ENCODE data around the gene JMY. TPM values are rescaled to one million over a fixed set of nuclear protein-coding genes. Genes with fewer than 3 reads are reported as not detected.

JMY gene
- total and polyA plus RNA-seq, 2 donors (not counting 3 experiments of a cell fraction or from before 2014, with no cell fraction given): 1.5 to 6.5 TPM

- Histone ChIP-seq H3K36me3 (ENCODE audit: control insufficient read depth in 2 of 2, extremely low read depth in 1 of 2, insufficient read depth in 2 of 2, low read length in 2 of 2) (no peaks in the 10 kb centered on the region), H3K79me2 (ENCODE audit: control insufficient read depth, insufficient read depth, low read length) (no peaks in the 10 kb centered on the region), H3K9ac (replicated peaks; ENCODE audit: extremely low read depth, insufficient read depth, low read length) (no peak overlapping the region), H3K4me1 (ENCODE audit: control insufficient read depth, extremely low read depth, insufficient read depth, low read length) (no peaks in the 10 kb centered on the region), H3K27ac (ENCODE audit: insufficient read depth, low read depth, low read length) (no peak overlapping the region), H3K27me3 (ENCODE audit: control insufficient read depth in 2 of 2, insufficient read depth in 2 of 2, low read length in 2 of 2) (no peaks in the 10 kb centered on the region), H3K4me2 (ENCODE audit: insufficient read depth, low read length) (no peak overlapping the region), H3K9me3 (replicated peaks; ENCODE audit: control insufficient read depth, insufficient read depth, low read length) (no peaks in the 10 kb centered on the region), H3K4me3 (replicated peaks in 1 of 3; ENCODE audit: insufficient read depth in 1 of 3, low read depth in 1 of 3, low read length in 3 of 3) (no peak overlapping the region), H4K20me1 (replicated peaks; ENCODE audit: control insufficient read depth, extremely low read depth, insufficient read depth, low read length) (no peaks in the 10 kb centered on the region), H3K9me1 (replicated peaks; ENCODE audit: control insufficient read depth, extremely low read depth, insufficient read depth, low read length) (no peaks in the 10 kb centered on the region), H2AFZ (ENCODE audit: low read depth, low read length) (no peak overlapping the region)
- DNase-seq (ENCODE audit: low read depth, low spot score): no peak
- BruUV-seq (replicated peaks): no TSS peak
- TF ChIP-seq POLR2AphosphoS5 (IDR thresholded peaks at IDR 0.05; ENCODE audit: insufficient read depth, low read depth, low read length): no peak
- dilution Hi-C loops (cut with MboI; ENCODE audit: extremely low pct_ligation_motif_present, low sequenced_read_pairs) (no loop called here), intact Hi-C loops (cut with micrococcal nuclease) (no loop called here)
- ChIA-PET POLR2A (no interaction called here), CTCF (interaction anchor here (1.5 kb wide), 1 partner anchor 18 kb away, joined by 3 read pairs; no protein-coding TSS in a partner anchor)
- FAIRE-seq: no peak
Measured at GRCh38 chr5:79357398-79357797, 121.5 kb downstream of the JMY start.

Small RNA genes within 50 kb of the gene (small RNA-seq; reads per million reads assigned to genes)
- gene AC016559.1 (ENCODE audit: insufficient read depth, insufficient read length, low read depth, low replicate concordance) (not detected), gene RF00425 (ENCODE audit: insufficient read depth, insufficient read length, low read depth, low replicate concordance) (not detected)

Other genes with a start within 250 kb of the JMY start
- not detected in 2 replicates for gene DMGDH, start 166.5 kb upstream of the JMY start, total RNA-seq
- gene DMGDH, start 166.5 kb upstream of the JMY start, polyA plus RNA-seq: 0.03 and 0.11 TPM in 2 replicates
- gene BHMT2, start 166.4 kb upstream of the JMY start, total RNA-seq: 0.71 and 0.76 TPM in 2 replicates
- gene BHMT2, start 166.4 kb upstream of the JMY start, polyA plus RNA-seq: 0.81 and 0.92 TPM in 2 replicates
- gene BHMT, start 124.3 kb upstream of the JMY start, total RNA-seq: not detected in 2 replicates
- not detected in 2 replicates for gene BHMT, start 124.3 kb upstream of the JMY start, polyA plus RNA-seq